Right kidney (tissue), 1 donor: Measurements from ENCODE around the gene BSPRY.
"Not testable (repeated sequence)": the region's sequence is repeated elsewhere in the genome, so short reads cannot be mapped to it uniquely, and the experiment has no call there.

ENCODE experiments used
- DNase-seq: peaks from one replicate; pipeline ENCODE4 v3.0.0-alpha.2; 2016

BSPRY gene

DNA sequence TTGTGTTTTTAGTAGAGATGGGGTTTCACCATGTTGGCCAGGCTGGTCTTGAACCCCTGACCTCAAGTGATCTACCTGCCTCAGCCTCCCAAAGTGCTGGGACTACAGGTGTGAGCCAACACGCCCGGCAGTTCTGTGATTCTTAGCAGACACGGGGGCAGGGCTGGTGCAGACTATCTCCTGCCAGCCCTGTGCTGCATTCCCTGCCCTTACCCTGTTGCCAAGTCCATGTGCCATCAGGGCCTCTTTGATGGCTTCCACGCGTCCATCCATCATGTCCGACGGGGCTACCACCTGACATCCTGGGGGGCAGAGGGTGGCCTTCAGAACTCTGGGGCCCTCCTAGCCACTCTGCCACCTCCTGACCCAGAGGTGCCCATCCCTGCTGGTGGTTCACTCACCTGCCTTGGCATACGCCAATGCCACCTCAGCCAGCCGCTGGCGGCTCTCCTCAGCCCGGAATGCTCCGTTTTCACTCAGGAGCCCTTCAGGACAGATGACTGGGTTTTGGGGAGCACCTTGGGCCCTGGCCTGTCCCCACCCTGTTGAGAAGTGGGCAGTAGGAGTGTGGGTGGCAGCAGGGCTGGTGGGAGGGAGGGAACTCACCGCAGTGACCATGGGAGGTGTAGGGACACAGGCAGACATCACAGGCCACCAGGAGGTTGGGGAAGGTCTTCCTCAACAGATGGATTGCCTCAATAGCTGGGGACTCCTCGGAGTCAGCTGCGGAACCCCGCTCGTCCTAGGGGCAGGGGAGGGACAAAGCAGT, 41.0 kb downstream of the BSPRY start:
- no peak for DNase-seq

- no peak for DNase-seq
Measured at GRCh38 chr9:113391917-113392316, 42.6 kb downstream of the BSPRY start.

- no peak for DNase-seq
Measured at GRCh38 chr9:113393281-113393680, 43.9 kb downstream of the BSPRY start.

DNA sequence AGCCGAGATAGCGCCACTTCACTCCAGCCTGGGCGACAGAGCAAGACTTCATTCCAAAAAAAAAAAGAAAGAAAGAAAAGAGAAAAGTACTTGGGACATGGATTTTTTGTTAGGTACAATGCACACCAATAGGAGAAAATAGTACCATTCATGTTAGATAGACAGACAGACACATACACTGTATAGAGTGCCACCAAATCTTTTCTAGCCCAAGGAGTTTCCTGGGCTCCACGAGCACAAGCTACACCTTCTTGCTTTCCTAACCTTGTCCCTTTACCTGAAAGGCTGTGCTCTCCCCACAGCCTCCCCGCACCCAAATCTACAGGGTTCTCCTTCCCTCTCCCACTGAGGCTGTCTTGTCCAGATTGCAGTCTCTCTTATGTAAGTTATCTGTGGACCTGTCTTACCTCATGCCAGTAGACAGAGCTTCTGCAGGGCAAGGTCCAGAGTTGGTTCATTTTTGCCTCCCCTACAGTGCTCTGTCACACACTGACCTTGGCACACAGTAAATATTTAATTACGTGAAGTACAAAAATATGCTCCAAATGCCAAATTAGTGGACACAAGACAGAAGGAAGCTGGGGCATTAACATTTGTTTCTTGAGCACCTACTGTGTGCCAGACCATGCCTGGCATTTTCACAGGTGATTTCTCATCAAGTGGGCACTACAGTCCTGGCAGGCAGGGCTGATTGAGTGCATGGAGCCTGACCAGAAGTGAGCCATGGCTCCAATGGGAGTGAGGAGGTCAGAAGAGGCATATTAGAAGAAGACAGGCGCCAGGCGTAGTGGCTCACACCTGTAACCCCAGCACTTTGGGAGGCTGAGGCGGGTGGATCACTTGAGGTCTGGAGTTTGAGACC, 45.9 kb downstream of the BSPRY start:
- no peak for DNase-seq

DNA sequence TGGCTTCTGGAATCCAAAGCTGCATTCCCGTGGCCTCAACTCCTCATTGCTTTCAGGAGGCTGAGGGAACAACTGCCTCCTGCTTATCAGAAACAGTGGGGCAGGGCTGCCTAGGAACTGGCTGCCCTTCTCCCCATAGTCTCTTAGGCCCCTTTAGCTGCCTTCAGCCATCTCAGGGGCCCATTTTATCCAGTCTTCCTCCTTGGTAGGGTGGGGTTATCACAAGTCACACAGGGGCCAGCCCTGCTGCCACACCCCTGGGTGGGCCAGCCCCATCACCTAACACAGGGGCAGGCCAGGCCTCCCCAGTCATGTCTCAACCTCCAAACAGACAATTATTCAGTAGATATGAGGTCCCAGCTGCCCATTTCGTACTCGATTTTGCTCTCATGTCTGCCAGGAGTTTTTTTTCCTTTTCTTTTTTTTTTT, 47.9 kb downstream of the BSPRY start:
- DNase-seq, result no peak

DNA sequence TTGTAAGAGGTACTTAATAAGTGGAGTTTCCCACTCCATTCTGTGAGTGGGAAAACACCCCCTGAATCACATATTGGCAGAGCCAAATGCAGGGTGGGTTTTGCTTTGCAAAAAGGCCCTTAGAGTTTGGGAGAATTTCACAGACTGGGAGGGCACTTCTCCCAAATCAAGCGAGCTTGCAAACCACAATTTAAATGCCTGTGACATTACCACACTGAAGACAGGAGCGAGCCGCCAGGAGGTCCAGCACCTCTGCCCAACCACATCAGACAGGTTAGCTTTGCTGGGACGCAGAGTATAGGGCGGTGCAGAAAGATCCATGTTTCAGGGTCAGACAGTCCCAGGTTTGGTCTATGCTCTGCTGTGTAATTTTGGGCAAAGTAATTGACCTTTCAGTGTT, 49.5 kb downstream of the BSPRY start:
- DNase-seq, result no peak

- DNase-seq, result no peak
Measured at GRCh38 chr9:113399646-113400200, 50.4 kb downstream of the BSPRY start.

GRCh38 chr9:113401027-113401792, 51.9 kb downstream of the BSPRY start, which contains the start of gene ALAD:
Gene ALAD, minus strand, starts transcription at chr9:113401284. Its CDS starts 7,725 bp downstream, at chr9:113393559.
- peak; percentile 98 for DNase-seq

DNA sequence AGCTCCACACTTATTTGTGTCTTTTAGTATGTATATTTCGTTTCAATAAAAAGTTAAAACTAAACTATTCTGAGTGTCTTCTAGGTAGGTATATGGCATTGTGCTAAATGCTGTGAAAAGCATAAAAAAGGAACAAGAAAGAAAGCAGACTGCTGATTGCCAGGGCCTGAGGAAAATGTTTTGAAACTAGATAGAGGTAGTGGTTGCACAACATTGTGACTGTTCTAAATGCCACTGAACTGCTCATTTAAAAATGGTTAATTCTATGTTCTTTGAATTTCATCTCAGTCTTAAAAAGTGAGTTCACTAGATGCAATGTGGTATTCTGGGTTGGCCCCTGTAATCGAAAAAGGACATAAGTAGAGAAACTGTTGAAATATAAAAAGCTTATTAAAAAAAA, 54.3 kb downstream of the BSPRY start:
- no peak for DNase-seq

DNA sequence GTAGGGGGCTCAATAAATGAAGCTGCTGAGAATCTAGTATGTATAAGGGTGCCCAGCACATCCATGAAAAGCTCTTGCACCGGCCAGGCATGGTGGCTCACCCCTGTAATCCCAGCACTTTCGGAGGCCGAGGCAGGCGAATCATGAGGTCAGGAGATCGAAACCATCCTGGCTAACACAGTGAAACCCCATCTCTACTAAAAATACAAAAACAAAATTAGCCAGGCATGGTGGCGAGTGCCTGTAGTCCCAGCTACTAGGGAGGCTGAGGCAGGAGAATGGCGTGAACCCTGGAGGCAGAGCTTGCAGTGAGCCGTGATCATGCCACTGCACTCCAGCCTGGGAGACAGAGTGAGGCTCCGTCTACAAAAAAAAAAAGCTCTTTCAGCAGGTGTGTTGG, 57.0 kb downstream of the BSPRY start:
- not testable (repeated sequence) for DNase-seq

- peak; percentile 30 for DNase-seq
Measured at GRCh38 chr9:113406873-113407511, 57.7 kb downstream of the BSPRY start.

DNA sequence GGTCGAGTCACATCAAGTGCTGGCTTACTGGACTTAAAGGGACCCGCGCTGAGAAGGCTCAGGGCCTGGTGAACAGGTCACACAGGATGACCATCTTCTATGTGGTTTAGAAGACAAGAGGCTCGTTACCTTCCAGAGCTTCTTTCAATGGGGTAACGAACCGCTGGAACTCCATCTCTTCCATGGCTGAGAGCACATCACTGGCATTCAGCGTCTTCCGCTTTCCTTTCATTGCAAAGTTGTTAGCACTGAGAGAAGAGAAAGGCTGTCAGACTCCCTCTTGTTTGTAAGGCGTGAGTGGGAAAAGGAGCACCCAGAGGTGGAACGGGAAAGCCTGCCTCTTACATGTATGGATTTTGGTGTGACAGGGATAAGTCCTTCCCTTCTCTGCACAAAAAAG, 60.1 kb downstream of the BSPRY start:
- DNase-seq, result no peak

GRCh38 chr9:113409883-113410206, 60.5 kb downstream of the BSPRY start:
- no peak for DNase-seq

DNA sequence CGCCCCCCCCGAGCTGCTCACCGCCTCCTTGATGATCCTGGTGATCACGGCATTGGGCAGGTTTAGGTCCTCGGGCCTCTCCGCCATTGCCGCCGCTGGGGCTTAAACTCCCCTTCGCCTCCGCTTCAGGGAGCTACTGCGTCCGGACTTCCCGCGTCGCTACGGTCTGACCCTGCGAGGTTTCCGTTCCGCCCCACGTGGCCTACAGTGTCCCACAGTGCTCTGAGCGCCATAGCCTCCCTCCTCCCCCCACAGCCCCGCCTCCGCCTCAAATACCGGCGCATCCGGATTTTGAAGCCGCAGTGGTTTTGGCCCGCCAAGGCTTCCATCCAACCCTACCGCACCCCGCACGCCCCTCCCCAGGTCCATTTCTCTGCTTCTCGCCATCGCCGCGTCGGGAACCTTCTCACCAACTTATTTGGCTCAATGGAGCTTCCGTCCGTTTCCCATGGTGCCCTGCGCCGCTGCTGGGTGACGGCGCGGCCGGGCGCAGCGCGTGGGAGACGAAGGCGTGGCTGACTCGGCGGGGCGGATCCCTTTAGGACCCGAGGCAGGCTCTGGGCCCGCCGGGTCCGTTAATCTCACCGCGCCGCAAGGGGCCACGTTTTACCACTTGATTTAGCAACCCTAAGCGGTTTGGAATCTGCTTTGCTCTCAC, 61.0 kb downstream of the BSPRY start, which contains the start of the genes C9orf43 and POLE3:
C9orf43 (plus strand) TSS at position 541 of the 658 bp plus-strand sequence. CDS start 2,747 bp downstream, outside the sequence.
POLE3 (minus strand) TSS at position 469 of the 658 bp plus-strand sequence; CDS start at position 87, 382 bp downstream.
- DNase-seq, result peak; percentile 96

GRCh38 chr9:113416149-113416721, 66.9 kb downstream of the BSPRY start:
- DNase-seq, result no peak

- no peak for DNase-seq
Measured at GRCh38 chr9:113417370-113417769, 68.0 kb downstream of the BSPRY start.
